NCI-H2107 (cell line): ENCODE results near the gene RIMBP2.

Experiments
- DNase-seq: peaks from one replicate; lab custom pipeline; 2025; lab: John Stamatoyannopoulos, UW

The RIMBP2 gene

DNA sequence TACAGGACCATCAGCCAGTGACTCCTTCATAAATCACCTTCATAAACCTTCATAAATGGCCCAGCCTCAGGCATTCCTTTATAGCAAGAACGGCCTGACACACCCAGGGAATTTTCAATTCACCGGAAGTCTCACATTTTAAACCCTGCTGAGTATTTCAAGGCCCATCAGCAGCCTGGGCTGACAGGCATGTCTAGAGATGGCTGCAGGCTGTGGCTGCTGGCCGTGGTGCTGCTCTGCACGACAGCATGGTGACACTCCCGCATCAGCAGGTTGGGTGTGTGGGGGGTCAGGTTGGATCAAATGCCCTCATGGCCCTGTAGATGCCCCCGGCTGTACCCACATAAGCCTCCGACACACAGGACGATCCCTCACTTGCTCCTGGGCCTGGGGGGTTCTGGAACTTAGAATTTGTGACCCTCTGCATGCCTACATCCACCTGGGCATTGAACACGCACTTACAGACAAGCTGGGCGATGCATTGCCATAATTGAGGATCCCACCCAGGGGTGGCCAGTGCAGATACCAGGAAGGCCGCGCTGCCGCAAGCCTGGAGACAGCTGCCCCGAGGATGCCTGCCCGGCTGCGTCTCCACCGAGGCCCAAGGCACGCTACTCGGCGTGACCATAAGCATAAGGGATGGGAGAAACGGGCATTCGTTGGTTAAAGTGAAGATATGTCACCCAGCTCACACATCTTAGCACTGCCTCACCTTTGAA is 254.1 kb downstream of the RIMBP2 start:
- no peak for DNase-seq

DNA sequence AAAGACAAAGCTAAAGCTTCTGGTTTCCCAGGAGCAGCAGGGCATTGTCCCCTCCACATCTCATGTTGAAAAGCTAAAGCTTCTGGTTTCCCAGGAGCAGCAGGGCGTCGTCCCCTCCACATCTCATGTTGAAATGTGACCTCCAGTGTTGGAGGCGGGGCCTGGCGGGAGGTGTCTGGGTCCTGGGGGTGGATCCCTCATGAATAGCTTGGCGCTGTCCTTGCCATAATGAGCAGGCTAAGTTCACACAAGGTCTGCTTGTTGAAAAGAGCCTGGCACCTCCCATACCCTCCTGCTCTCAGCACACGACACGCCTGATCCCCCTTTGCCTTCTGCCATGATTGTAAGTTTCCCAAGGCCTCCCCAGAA is 254.7 kb downstream of the RIMBP2 start:
- peak; percentile 72 for DNase-seq

DNA sequence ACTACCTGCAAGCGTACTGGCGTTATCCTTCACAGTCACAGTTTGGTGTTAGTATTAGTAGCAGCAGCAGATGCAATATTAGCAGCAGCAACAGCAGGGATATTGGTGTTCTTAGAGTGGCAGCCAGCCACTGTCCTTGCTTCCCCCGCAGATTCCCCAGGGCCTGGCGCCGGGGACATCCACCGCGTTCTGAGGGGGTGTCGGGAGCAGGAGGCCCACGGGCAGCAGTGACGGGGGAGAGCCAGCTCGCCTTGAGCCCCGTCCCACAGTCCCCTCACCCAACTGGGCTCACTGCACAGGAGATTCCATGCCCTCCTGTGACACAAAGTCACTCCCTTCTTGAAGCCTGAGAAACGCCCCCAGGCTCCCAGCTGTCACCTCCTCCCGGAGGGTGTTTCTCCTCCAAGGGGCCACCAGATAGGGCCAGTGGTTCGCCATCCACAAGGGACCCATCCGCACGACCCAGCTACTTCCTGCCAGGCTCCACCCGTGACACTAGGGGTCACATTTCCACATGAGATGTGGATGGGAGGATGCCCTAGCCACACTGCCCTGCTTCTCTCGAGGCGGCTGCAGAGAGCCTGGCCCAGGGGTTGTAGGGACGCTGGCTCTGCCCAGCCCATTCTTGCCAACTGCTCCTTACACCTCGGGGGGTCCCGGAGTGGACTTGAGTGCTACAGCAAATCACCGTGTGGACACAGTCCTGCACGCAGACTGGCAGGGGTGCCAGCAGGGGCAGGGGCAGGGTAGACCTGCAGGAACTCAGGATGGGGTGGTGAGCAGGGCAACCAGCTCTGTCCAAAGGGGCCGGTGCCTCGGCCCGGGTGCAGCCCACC is 255.3 kb downstream of the RIMBP2 start:
- no peak for DNase-seq

DNA sequence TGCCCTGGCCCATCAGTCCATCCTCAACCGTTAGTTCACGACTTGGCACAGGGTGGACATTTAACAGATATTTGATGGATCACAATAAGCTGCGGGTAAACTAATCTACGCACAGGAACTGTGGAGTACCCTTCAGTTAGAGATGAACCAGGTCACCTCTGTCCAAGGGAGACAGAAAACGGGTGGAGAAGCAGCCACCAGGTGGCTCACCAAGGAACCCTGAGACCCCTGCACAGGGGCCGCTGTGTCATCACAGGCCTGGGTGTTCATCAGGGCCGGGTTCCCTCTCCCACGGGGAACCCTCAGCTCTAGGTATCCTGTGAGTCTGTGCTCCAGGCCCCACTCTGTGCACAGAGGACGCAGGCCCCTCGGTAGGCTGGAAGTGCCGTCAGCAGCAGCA is 256.2 kb downstream of the RIMBP2 start:
- no peak for DNase-seq

DNA sequence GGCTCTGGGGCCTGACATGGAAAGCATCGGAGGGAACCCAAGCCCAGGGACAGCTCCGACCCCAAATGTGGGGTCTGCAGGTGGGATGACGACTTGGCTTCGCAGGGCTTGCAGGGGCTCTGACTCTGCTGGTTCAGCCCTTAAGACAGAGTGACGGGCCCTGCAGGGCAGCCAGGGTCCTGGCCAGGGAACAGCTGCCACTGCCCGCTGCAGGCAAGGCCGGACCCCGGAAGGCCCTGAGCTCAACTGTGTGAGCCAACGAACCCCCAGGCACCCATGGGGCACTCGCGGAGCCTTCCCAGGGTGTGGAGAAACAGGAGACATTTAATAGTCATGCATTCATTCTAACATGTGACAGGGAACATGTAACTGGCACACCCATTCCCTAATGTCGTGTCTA is 257.8 kb downstream of the RIMBP2 start:
- DNase-seq = no peak

DNA sequence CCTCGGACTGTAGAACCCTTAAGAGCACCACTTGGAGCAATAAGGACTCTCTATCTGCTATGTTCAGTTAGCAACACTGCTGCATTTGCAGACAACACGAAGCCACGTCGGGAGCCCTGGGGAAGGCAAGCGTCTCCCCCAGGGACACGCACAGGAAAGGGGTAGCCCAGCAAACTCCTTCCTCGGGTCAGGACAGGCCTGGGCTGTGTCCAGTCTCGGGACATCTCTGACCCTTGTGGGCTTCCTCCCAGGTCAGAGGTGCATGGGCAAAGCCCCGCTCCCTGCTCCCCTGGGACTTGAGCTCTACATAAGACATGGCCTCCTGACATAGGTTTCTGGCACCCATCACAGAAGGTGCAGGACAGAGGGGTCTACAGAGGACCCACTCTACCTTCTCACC is 258.9 kb downstream of the RIMBP2 start:
- no peak for DNase-seq

DNA sequence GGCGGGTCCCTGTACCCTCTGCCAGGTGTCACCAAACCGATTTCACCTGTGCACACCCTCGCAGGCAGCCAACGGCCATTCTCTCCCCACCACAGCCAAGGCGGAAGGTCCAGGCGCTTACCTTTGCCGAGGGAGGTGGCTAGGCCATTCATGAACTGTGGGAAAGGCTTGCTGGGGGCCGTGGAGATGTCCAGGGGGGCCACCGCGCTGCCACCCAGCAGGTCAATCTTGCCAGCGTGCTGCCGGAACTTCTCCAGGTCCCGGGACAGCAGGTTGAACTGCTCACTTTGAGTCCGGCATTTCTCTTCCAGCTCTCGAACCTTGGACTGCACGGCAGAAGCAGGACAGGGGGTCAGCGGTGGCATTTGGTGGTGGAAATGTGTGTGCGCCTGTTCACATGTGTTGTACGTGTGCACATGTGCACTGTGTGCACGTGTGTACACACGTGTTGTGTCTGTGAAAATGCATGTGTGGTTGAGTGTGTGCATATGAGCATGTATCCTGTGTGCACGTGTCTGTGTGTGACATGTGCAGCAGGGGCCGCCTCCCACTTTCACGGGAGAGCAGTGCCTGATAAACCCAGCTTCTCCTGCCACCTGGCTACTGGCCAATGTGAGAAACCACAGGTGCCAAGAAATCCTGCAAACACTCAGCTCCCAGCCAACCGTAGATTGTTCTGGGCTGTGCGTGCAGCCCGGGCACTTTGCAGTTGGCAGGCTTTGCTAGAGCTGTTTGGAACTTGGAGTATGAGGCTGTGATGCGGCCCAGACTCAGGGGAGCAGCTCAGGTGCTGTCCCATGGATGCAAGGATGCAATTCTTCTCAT is 259.5 kb downstream of the RIMBP2 start:
- DNase-seq = peak; percentile 71

DNA sequence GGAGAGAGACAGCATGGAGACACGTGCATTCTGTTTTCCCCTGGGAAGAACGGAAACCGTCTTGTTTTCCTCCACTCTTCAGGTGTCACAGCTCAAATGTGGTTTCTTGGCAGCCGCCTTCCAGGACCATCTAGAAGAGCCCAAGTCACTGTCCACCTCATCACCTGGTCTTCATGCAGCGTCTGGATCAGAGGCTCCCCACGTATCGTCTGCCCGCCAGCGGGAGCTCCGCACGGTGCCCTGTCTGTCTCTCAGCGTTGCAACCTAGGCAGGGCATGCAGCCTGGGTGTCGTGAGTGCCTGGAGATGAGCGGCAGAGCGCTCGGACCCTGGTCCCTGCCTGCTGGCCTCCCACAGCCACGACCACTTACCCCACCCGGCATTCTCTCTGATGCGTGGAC is 260.9 kb downstream of the RIMBP2 start:
- DNase-seq = no peak

DNA sequence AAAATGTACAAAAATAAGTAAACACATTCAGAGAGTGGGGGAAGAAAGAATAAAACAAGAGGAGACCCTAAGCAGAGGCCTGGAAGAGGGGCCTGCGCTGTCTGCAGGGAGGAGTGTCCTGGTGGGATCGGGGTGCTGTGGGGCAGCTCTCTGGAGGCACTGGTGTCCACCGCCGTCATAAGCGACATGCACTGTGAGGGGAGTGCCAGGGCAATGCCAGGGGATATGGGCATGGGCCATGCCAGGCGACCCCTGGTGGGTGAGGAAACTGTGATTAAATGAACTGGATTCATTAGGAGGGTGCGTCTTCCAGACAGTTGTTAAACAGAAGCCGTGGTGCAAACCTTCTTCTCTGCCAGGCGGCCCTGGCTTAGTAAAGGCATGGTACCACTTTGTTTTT is 261.8 kb downstream of the RIMBP2 start:
- DNase-seq = no peak

DNA sequence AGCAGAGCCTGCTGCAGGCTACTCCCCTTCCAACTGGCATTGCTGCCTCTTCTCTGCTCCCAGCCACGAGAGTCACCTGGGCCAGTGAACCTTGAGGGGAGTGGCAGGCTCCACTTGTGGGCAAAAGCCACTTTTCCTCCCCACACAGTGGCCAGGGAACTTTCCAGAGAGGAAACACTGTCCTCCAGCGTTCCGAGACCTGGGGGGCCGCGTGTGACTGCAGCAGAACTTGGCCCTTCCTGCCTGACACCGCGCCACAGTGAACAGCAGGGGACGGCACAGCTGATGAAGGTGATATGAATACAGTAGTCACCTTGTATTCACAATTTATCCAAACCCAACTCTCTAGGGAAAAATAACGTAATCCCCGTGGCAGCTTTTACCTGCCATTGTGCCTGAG is 263.6 kb downstream of the RIMBP2 start:
- DNase-seq = peak; percentile 58

DNA sequence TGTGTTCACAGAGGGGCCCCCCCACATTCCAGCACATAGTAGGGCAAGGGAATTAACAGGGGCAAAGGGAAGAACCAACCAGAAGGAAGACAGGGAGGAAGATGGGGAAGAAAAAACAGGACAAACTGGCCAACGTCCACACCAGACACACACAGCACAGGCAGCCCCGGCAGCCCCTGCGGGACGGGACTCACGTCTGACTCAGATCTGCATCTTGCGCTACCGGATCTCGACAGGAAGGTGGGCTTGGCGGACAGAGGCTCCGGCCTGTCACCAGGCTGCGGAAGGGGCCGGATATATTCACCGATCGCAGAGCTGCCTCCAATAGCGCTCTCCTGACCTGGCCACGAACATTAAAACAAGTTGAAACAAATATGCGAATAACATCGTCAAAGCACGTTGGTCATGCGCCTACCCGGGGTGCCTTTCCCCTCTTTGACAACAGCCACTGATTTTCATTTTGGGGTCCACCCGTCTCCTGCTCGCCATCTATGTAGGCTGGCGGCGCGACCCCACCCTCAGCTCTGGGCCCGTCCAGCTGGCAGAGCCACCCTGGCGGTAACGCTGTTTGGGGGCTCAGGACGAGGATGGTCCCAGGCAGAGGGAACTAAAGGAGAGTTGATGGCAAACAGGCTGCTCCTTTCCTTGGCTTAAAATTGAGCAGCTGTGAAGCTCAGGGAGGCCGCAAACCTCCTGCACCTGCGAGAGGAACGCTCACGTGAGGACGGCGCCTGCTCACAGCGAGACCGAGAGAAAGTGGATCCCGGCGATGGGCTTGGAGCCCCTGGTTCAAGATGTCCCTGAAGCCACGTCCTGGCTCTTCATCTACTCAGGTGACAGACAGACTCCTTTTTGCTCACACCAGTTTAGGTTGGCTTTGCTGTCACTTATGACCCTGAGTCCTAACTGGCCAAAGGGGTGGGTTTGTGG is 264.8 kb downstream of the RIMBP2 start:
- DNase-seq = no peak

DNA sequence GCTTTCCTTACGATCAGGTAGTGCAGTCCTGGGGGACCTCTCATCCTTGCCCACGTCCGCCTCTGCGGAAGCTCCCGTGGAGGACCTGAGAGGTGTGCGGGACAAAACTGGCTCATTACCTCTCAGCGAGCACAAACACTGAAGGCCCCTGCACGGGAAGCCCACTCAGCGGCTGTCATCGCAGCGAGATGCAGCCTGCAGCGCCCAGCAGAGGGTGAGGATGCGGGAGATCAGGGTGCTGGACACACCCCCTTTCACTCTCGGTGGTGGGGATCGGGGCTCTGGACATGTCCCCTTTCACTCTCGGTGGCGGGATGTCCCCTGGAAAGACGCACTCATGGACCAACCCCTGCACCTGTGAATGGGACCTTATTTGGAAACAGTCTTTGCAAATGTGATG is 266.8 kb downstream of the RIMBP2 start:
- no peak for DNase-seq

DNA sequence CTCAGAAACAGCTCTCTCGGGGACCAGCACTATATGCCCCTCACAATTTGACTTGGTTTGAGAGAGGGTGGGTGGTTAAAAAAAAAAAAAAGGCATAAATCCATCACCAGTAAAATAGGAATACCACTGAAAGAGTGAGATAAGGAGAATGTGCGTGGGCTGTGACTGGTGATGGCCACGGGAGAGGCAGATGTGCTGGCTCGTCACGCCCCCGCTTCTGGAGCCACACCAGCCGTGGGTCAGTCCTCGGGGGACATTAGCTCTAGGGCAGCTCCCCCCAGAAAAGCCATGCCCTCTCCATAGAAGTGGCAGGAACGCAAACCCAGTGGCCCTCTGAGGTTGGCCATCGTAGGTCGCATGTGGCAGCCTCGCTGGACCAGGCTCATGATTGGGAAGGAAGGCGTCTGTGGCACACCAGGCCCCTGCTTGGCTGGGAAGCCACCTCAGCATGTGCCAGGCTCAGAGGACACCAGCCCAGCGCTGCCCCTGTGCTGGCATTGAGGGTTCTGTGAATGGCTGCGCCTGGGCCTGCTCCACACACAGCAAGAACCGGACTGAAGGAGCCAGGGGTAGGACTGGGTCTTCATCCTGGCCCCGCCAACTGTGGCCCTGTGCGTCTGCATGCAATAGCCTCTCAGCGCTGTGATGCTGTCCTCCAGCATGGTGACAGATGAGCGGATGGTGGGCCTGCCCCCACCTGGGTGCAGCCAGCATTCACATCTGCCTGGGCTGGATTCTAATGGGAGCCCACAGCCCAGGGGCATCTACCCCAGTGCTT is 267.9 kb downstream of the RIMBP2 start:
- no peak for DNase-seq

DNA sequence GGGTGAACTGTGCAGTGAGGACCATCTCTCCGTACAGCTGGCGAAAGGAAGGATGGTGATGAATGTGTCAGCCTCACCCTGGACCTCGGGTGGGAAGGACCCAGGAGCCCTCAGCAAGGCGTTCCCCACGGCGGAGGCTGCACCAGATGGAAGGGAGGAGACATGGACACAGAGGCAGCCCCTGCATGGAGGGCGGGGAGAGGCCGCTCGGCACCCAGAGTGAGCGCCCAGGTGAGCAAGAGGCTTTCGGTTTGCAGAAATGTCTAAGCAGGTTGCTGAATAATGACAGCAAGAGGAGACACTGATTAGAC is 268.5 kb downstream of the RIMBP2 start:
- DNase-seq = no peak

DNA sequence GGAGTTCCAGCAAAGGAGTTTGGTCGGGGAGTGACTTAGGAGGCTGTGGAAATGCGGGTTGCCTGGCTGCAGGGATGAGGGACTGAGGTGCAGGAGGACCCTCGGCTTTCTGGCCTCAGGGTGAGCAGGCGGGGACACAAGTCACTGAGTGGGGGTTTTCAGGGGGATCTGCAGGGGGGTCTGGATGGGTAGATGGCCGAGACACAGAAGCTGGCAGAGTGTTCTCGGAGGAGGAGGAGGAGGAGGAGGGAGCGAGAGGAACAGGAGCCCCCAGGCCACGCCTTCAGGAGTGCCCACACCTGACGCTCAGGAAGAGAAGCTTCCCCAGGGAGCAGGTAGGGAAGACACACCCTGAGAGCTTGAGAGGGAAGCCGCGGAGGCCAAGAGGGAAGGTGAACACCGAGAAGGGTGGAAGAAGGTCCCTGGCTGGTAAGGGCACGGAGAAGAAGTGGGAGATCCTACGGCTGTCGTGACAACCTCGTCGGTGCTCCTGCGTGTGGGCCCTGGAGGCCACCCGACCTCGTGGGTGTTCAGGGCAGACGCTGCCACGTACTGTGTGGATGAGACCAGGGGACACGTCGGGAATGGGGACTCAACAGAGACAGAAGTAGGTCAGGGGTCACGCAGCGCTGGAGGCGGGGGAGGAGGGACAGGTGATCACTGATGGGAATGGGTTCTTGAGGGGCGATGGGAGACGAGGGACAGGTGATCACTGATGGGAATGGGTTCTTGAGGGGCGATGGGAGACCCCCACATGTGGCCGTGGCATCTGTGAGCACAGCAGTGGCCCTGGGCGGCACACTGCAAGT is 269.0 kb downstream of the RIMBP2 start:
- no peak for DNase-seq

DNA sequence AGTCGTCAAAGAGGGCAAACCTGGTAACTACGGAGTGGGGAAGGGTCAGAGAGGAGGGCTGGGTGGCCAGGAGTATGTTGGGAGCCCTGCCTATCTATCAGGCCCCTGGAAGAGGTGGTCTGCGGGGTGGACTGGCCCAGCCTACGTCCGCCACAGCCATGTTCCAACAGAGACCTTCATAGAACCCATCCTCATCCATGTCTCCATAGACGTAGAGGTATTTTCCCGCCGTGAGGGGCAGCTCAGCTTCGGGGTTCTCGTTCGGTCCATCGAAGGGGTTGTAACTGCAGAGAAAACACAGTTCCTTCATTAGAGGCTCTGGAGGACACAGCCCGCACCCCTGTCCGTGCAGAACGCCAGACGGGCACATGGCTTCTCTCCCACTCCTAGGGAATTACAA is 271.1 kb downstream of the RIMBP2 start:
- DNase-seq = no peak

DNA sequence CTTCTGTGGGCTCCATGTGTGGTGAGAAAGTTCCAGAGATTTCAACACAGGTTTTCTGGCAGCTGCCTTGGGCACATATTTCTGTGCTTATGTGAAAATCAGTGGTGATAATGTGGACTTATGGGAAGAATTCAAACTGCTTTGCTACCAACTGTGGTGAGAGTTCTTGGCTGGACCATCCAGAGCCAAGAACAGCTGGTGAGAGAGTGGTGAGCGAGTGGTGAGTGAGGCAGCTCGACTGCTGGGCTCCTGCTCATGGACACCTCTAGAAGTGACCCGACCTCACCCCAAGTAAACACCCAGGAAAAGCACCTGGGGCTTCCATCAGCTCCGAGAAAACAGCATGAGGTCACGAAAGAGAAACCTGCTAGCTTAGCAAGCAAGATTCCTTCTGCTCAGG is 272.0 kb downstream of the RIMBP2 start:
- no peak for DNase-seq

DNA sequence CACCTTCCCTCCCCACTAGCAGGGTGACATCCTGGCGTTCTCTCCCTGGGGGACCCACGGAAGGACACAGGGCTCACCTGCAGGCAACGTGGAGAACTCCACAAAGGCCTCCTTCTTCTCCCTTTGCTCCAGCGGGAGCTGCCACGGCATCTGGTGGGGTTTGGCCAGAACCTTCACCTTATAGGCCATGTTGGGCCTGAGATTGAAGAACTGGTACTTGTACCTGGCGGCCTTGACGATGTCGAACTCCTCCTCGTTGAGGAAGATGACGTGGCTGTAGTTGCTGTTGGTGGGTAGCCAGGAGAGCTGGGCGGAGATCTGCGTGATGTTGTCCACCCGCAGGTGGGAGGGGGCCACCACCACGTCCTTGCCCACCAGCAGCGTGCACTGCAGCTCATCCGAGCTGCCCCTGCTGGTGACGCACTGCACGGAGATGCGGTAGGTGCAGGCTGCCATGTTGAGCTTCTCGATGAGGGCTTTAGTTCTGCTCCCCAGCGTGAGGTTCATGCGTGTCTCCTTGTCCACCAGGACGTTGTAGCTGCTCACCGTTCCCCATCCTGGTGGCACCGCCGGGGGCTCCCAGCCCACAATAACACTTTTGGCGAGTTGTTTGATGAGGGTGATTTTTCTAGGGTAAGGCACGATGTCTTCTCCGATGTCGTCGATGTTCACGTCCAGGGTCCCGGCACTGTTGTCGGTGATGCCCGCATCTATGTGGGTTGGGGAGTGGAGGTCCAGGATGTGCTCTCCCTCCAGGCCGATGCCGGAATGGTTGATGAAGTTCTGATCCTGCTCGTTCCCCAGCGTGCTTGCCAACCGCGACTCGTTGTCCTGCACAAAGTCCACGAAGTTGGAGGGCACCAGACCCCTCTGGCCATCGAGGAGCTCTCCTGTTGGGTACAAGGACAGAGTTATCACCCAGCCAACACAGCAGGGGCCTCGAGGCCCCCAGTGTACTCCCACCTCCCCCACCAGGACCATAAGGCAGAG is 274.0 kb downstream of the RIMBP2 start:
- no peak for DNase-seq
